Endothelial cell of umbilical vein (primary cell): ENCODE data around the gene CAMK2B. TPM values are rescaled to one million over a fixed set of nuclear protein-coding genes. Genes with fewer than 3 reads are reported as not detected.

Experiments used
- BruUV-seq: library from RNA; stranded (reverse); fragments of 400-500 nt; replicated peaks from 2 replicates; lab custom pipeline; 2021; lab: Mats Ljungman, UMichigan
- CTCF ChIA-PET: fragments of 300-600, 350-600 bp; sonication (Branson Sonifier 250); formaldehyde crosslinking; loops from one replicate; lab custom pipeline; 2021; ENCODE audit warnings: antibody characterized with exemption, inconsistent platforms; lab: Charles Lee
- POLR2A ChIA-PET: fragments of 300-600, 350-600 bp; sonication (Branson Sonifier 250); formaldehyde crosslinking; loops from one replicate; lab custom pipeline; 2021; ENCODE audit warnings: antibody characterized with exemption, inconsistent platforms; lab: Charles Lee
- DNase-seq: peaks from one replicate; pipeline ENCODE4 v3.0.0-alpha.2; 2011; ENCODE audit warnings: low read depth, low spot score
- FAIRE-seq: peaks from 2 replicates; lab custom pipeline; 2011; peaks lifted over from hg19 to GRCh38; lab: Jason Lieb, UNC
- H2AFZ ChIP-seq: 2 replicates; pipeline ENCODE4 v1.6.0; 2012; ENCODE audit warnings: low read depth, low read length, control low read depth, inconsistent platforms
- H3K27ac ChIP-seq: 2 replicates; pipeline ENCODE4 v1.5.1; 2011; ENCODE audit warnings: low read depth, mild to moderate bottlenecking, control low read depth, low read length, moderate library complexity; ENCODE audit not compliant: insufficient read depth
- H3K27me3 ChIP-seq, 2 experiments: 2 replicates each; pipeline versions ENCODE4 v1.6.0 to v1.6.1; 2011; ENCODE audit warnings: low read length in 2 of 2, mixed read lengths in 1 of 2; ENCODE audit not compliant: control insufficient read depth in 2 of 2, insufficient read depth in 2 of 2
- H3K36me3 ChIP-seq, 2 experiments: 2 replicates in 1 of 2; 3 replicates in 1 of 2; pipeline ENCODE4 v1.5.1; 2011; ENCODE audit warnings: low read length in 2 of 2, mild to moderate bottlenecking in 1 of 2, moderate library complexity in 1 of 2; ENCODE audit not compliant: control insufficient read depth in 2 of 2, insufficient read depth in 2 of 2; ENCODE audit errors: extremely low read depth in 1 of 2
- H3K4me1 ChIP-seq: 3 replicates; pipeline ENCODE4 v1.5.1; 2011; ENCODE audit warnings: mild to moderate bottlenecking, low read length; ENCODE audit not compliant: control insufficient read depth, insufficient read depth; ENCODE audit errors: extremely low read depth
- H3K4me2 ChIP-seq: 2 replicates; pipeline ENCODE4 v1.6.1; 2011; ENCODE audit warnings: low read length, control low read depth, mixed read lengths; ENCODE audit not compliant: insufficient read depth
- H3K4me3 ChIP-seq, 3 experiments: fragments of 200-600 bp in 1 of 3; sonication (generic), shearing (Covaris generic) in 1 of 3; replicated peaks in 1 of 3; 2 replicates each; pipeline ENCODE4 v1.5.1; 2011 to 2016; ENCODE audit warnings: control low read depth in 3 of 3, low read length in 3 of 3, mild to moderate bottlenecking in 2 of 3, inconsistent platforms in 1 of 3, low read depth in 1 of 3, moderate library complexity in 1 of 3; ENCODE audit not compliant: insufficient read depth in 1 of 3
- H3K79me2 ChIP-seq: 2 replicates; pipeline ENCODE4 v1.6.0; 2012; ENCODE audit warnings: low read length, inconsistent platforms; ENCODE audit not compliant: control insufficient read depth, insufficient read depth
- H3K9ac ChIP-seq: replicated peaks from 2 replicates; pipeline ENCODE3; 2011; ENCODE audit warnings: low read length, control low read depth; ENCODE audit not compliant: insufficient read depth; ENCODE audit errors: extremely low read depth
- H3K9me1 ChIP-seq: replicated peaks from 3 replicates; pipeline ENCODE4 v1.6.0; 2011; ENCODE audit warnings: mild to moderate bottlenecking, low read length; ENCODE audit not compliant: control insufficient read depth, insufficient read depth; ENCODE audit errors: extremely low read depth
- H3K9me3 ChIP-seq: replicated peaks from 2 replicates; pipeline ENCODE4 v1.5.1; 2012; ENCODE audit warnings: low read length, inconsistent platforms; ENCODE audit not compliant: control insufficient read depth, insufficient read depth
- H4K20me1 ChIP-seq: replicated peaks from 2 replicates; pipeline ENCODE3; 2011; ENCODE audit warnings: mild to moderate bottlenecking, low read length; ENCODE audit not compliant: control insufficient read depth, insufficient read depth; ENCODE audit errors: extremely low read depth
- EZH2 ChIP-seq: IDR thresholded peaks from 2 replicates; pipeline ENCODE4 v1.6.1; 2012; ENCODE audit warnings: borderline replicate concordance, low read depth, mild to moderate bottlenecking, moderate library complexity, low read length, inconsistent platforms; ENCODE audit not compliant: severe bottlenecking
- FOS ChIP-seq: IDR thresholded peaks from 2 replicates; pipeline ENCODE4 v1.6.1; 2011; ENCODE audit warnings: mild to moderate bottlenecking, low read length, moderate library complexity, borderline replicate concordance; ENCODE audit not compliant: insufficient read depth
- GATA2 ChIP-seq: IDR thresholded peaks from 2 replicates; pipeline ENCODE4 v1.7.0; 2011; ENCODE audit warnings: low read depth, mild to moderate bottlenecking, moderate library complexity, mixed read lengths, low read length; ENCODE audit not compliant: insufficient read length, insufficient read depth
- MYC ChIP-seq: IDR thresholded peaks from one replicate; pipeline ENCODE4 v1.6.1; 2011; ENCODE audit warnings: mild to moderate bottlenecking, low read depth, low read length
- POLR2A ChIP-seq: IDR thresholded peaks from 2 replicates; pipeline ENCODE4 v1.6.1; 2012; ENCODE audit warnings: low read depth, mild to moderate bottlenecking, control low read depth, low read length
- dilution Hi-C: fragments of 300-500 bp; cut with MboI; formaldehyde crosslinking; loops from one replicate; pipeline ENCODE4 v1.15.0; 2019; ENCODE audit warnings: low sequenced_read_pairs; ENCODE audit not compliant: extremely low pct_ligation_motif_present
- intact Hi-C: fragments of 100-400 bp; cut with micrococcal nuclease; formaldehyde crosslinking; loops from one replicate; pipeline ENCODE4 v1.10.0; 2022
- polyA plus RNA-seq, 4 experiments: library from polyadenylated mRNA; depleted of rRNA in 3 of 4; stranded (reverse) in 3 of 4; unstranded in 1 of 4; fragments of >200 nt; gene quantifications; 2 replicates each; pipeline versions ENCODE4 v1.2.1 to v1.2.3, GENCODE V29; 2011 to 2012; ENCODE audit warnings: missing spikeins in 1 of 4
- total RNA-seq: library from RNA; stranded (reverse); gene quantifications from 2 replicates; pipeline ENCODE4 v1.2.3, GENCODE V29; 2021
- TF ChIP-seq, protein P1 (sequence below): IDR thresholded peaks from 2 replicates; pipeline ENCODE4 v1.6.1; 2011; ENCODE audit not compliant: insufficient read depth, insufficient read length

CAMK2B gene
- total and polyA plus RNA-seq, 2 donors (not counting 3 experiments of a cell fraction or from before 2014, with no cell fraction given): 0.57 to 1.6 TPM

DNA sequence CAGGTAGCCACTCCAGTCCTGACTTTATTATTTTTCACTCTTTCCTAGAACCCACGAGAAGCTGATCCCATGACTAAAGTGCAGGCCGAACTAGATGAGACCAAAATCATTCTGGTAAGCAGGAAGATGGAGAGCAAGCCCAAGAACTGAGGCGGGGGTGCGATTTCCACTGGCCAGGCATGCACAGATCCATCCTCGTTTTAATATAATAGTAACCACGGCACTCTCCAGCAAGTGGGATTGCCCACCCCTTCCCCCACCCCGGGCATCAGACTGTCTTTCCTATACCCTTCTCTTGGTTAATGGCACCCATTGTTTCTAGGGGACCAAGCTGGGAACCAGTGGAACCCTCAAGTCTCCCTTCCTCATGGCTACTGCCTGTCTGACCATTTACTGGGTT, 117.3 kb downstream of the CAMK2B start:
- TF ChIP-seq, protein P1, sequence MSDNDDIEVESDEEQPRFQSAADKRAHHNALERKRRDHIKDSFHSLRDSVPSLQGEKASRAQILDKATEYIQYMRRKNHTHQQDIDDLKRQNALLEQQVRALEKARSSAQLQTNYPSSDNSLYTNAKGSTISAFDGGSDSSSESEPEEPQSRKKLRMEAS: no peak
- TF ChIP-seq MYC (no peak), GATA2 (no peak)
- Histone ChIP-seq H4K20me1 (no peaks in the 10 kb centered on the region), H3K9me3 (no peaks in the 10 kb centered on the region), H3K27ac (no peak overlapping the region), H3K79me2 (peaks cover 23% of the 10 kb centered on the region), H2AFZ (no peak overlapping the region), H3K4me1 (no peaks in the 10 kb centered on the region), H3K36me3 (peaks cover 29 to 65% of the 10 kb centered on the region in 2 experiments), H3K9me1 (no peaks in the 10 kb centered on the region), H3K9ac (no peak overlapping the region), H3K4me2 (no peak overlapping the region), H3K4me3 (no peak overlapping the region), H3K27me3 (no peaks in the 10 kb centered on the region)
- CTCF ChIA-PET: interaction anchor here (1.3 kb wide), 1 partner anchor 135 kb away, joined by 3 read pairs; no protein-coding TSS in a partner anchor
- intact Hi-C loops: no loop called here
- BruUV-seq: no TSS peak
- POLR2A ChIA-PET: no interaction called here
- no peak for FAIRE-seq
- dilution Hi-C loops: no loop called here
- DNase-seq: no peak

DNA sequence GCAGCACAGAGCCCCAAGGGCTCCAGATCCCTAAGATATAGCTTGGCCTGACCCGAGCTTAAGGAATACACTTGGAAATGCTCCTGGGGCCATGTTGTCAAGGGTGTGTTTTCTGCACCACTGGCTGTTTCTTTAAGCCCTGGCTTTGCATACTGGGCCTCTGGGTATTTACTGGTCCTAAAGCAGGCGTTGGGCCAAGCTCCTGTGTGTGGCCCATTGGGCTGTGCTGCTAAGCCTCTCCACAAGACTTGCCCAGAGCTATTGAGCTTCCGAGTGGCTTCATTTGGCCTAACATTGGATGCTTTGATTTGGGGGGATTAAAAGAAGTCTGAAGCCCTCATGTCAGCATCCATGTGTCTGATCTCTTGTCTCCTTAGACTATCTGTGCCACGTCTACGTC, 119.4 kb downstream of the CAMK2B start:
- Histone ChIP-seq H4K20me1 (peaks cover 3% of the 10 kb centered on the region), H3K9ac (no peak overlapping the region), H3K9me1 (no peaks in the 10 kb centered on the region), H3K27ac (no peak overlapping the region), H3K4me3 (no peak overlapping the region), H3K79me2 (peaks cover 42% of the 10 kb centered on the region), H3K4me2 (no peak overlapping the region), H2AFZ (no peak overlapping the region), H3K4me1 (peaks cover 11% of the 10 kb centered on the region), H3K9me3 (no peaks in the 10 kb centered on the region), H3K27me3 (no peaks in the 10 kb centered on the region), H3K36me3 (peaks cover 29 to 50% of the 10 kb centered on the region in 2 experiments)
- intact Hi-C loops: no loop called here
- FAIRE-seq: no peak
- POLR2A ChIA-PET: no interaction called here
- CTCF ChIA-PET: interaction anchor here (0.8 to 1.2 kb wide), 2 partner anchors 12 to 186 kb away, joined by 3 read pairs; no protein-coding TSS in a partner anchor
- no TSS peak for BruUV-seq
- DNase-seq: no peak
- dilution Hi-C loops: no loop called here
- TF ChIP-seq EZH2 (no peak), POLR2A (no peak), FOS (no peak), MYC (no peak)
- TF ChIP-seq, protein P1: no peak
